Astrocyte (in vitro differentiated cells and primary cell): ENCODE data around the gene CHD9NB. TPM values are rescaled to one million over a fixed set of nuclear protein-coding genes. Genes with fewer than 3 reads are reported as not detected.

Source experiments
- DNase-seq: peaks from one replicate; pipeline ENCODE4 v3.0.0-alpha.2; 2010; ENCODE audit warnings: low read depth
- FAIRE-seq: peaks from 2 replicates; lab custom pipeline; 2011; peaks lifted over from hg19 to GRCh38; lab: Jason Lieb, UNC
- H2AFZ ChIP-seq: 2 replicates; pipeline ENCODE4 v1.6.0; 2012; ENCODE audit warnings: low read depth, low read length, inconsistent platforms
- H3K27ac ChIP-seq: 2 replicates; pipeline ENCODE4 v1.5.1; 2011; ENCODE audit warnings: low read depth, low read length, inconsistent platforms
- H3K27me3 ChIP-seq: 2 replicates; pipeline ENCODE4 v1.6.0; 2011; ENCODE audit warnings: low read length, inconsistent platforms; ENCODE audit not compliant: insufficient read depth
- H3K36me3 ChIP-seq: 2 replicates; pipeline ENCODE4 v1.5.1; 2011; ENCODE audit warnings: low read length, inconsistent platforms; ENCODE audit not compliant: insufficient read depth
- H3K4me1 ChIP-seq: 2 replicates; pipeline ENCODE4 v1.5.1; 2011; ENCODE audit warnings: low read length, inconsistent platforms; ENCODE audit not compliant: insufficient read depth
- H3K4me2 ChIP-seq: 2 replicates; pipeline ENCODE4 v1.6.0; 2012; ENCODE audit warnings: low read length, inconsistent platforms
- H3K4me3 ChIP-seq: 2 replicates; pipeline ENCODE4 v1.5.1; 2011; ENCODE audit warnings: low read depth, mild to moderate bottlenecking, low read length, inconsistent platforms; ENCODE audit not compliant: insufficient read depth
- H3K79me2 ChIP-seq: 2 replicates; pipeline ENCODE4 v1.6.0; 2012; ENCODE audit warnings: mild to moderate bottlenecking, low read length, inconsistent platforms; ENCODE audit not compliant: insufficient read depth
- H3K9ac ChIP-seq: 2 replicates; pipeline ENCODE4 v1.6.0; 2012; ENCODE audit warnings: mild to moderate bottlenecking, low read length, inconsistent platforms
- H3K9me3 ChIP-seq: 2 replicates; pipeline ENCODE4 v1.5.1; 2012; ENCODE audit warnings: low read depth, mild to moderate bottlenecking, low read length, inconsistent platforms; ENCODE audit not compliant: insufficient read depth
- H4K20me1 ChIP-seq: 2 replicates; pipeline ENCODE4 v1.6.0; 2012; ENCODE audit warnings: low read length, inconsistent platforms; ENCODE audit not compliant: insufficient read depth
- H3K27ac Mint-ChIP-seq: one replicate; pipeline ENCODE4 v1.8.0; 2021; ENCODE audit warnings: mild to moderate bottlenecking, mixed read lengths; ENCODE audit not compliant: unreplicated experiment
- H3K27me3 Mint-ChIP-seq: one replicate; pipeline ENCODE4 v1.8.0; 2021; ENCODE audit warnings: low read depth, mixed read lengths; ENCODE audit not compliant: unreplicated experiment
- H3K36me3 Mint-ChIP-seq: one replicate; pipeline ENCODE4 v1.8.0; 2021; ENCODE audit warnings: low read depth, mixed read lengths; ENCODE audit not compliant: unreplicated experiment
- H3K4me1 Mint-ChIP-seq: one replicate; pipeline ENCODE4 v1.8.0; 2021; ENCODE audit warnings: low read depth, mixed read lengths; ENCODE audit not compliant: unreplicated experiment
- H3K4me3 Mint-ChIP-seq: one replicate; pipeline ENCODE4 v1.8.0; 2021; ENCODE audit warnings: mild to moderate bottlenecking, moderate library complexity, mixed read lengths; ENCODE audit not compliant: unreplicated experiment
- H3K9me3 Mint-ChIP-seq: one replicate; pipeline ENCODE4 v1.8.0; 2021; ENCODE audit warnings: mild to moderate bottlenecking, mixed read lengths; ENCODE audit not compliant: unreplicated experiment
- EZH2 ChIP-seq: IDR thresholded peaks from 2 replicates; pipeline ENCODE4 v1.6.1; 2012; ENCODE audit warnings: mild to moderate bottlenecking, low read length, inconsistent platforms; ENCODE audit not compliant: insufficient read depth
- total RNA-seq: library from RNA; stranded (reverse); gene quantifications from 2 replicates; pipeline ENCODE4 v1.2.1, GENCODE V29; 2021
- TF ChIP-seq, protein P1 (sequence below): IDR thresholded peaks from 2 replicates; pipeline ENCODE4 v1.5.1; 2011; ENCODE audit warnings: low read depth, mild to moderate bottlenecking, inconsistent platforms, low read length, moderate library complexity; ENCODE audit not compliant: insufficient read depth

The CHD9NB gene
- total RNA-seq, 1 donor from 2014 or later = 3.3 TPM

DNA sequence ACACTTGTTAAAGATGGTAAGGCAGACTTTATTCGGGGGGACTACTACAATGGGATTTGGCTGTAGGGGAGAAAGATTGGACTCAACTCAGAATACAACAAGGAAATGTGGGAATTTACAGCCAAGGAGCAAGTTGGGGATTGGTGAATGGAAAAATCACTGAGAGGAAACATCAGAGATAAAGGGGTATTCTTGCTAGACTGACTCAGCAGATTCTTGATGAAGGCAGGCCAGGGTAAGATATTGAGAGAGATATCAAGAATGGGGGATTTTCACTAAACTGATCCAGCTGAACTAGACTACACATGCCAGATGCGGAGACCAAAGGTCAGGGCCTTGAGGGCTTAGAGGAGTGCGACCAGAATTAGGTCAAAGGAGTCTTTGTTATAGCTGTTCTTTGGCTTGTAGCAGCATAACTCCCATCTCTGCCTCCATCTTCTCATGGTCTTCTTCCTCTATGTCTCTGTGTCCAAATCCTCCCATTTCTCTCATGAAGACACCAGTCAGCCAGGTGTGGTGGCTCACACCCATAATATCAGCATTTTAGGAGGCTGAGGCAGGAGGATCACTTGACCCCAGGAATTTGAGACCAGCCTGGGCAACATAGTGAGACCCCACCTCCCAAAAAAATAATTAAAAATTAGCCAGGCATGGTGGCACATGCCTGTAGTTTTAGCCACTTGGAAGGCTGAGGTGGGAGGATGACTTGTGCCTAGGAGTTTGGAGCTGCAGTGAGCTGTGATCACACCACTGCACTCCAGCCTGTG, 17.3 kb downstream of the CHD9NB start:
- no peak for TF ChIP-seq EZH2
- TF ChIP-seq, protein P1, sequence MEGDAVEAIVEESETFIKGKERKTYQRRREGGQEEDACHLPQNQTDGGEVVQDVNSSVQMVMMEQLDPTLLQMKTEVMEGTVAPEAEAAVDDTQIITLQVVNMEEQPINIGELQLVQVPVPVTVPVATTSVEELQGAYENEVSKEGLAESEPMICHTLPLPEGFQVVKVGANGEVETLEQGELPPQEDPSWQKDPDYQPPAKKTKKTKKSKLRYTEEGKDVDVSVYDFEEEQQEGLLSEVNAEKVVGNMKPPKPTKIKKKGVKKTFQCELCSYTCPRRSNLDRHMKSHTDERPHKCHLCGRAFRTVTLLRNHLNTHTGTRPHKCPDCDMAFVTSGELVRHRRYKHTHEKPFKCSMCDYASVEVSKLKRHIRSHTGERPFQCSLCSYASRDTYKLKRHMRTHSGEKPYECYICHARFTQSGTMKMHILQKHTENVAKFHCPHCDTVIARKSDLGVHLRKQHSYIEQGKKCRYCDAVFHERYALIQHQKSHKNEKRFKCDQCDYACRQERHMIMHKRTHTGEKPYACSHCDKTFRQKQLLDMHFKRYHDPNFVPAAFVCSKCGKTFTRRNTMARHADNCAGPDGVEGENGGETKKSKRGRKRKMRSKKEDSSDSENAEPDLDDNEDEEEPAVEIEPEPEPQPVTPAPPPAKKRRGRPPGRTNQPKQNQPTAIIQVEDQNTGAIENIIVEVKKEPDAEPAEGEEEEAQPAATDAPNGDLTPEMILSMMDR = no peak
- Mint-ChIP-seq H3K4me3 (no peak overlapping the region), H3K9me3 (peaks cover 8% of the 10 kb centered on the region), H3K4me1 (peaks cover 10% of the 10 kb centered on the region), H3K36me3 (peaks cover 7% of the 10 kb centered on the region), H3K27ac (peak overlapping the region; percentile 17), H3K27me3 (no peaks in the 10 kb centered on the region)
- no peak overlapping the region for H3K4me3 ChIP-seq
- DNase-seq (no peak), FAIRE-seq (no peak)
- H3K4me1 ChIP-seq = no peaks in the 10 kb centered on the region
- no peak overlapping the region for H3K4me2 ChIP-seq
- H3K27ac ChIP-seq = no peak overlapping the region
- no peak overlapping the region for H2AFZ ChIP-seq
- no peaks in the 10 kb centered on the region for H3K27me3 ChIP-seq
- no peaks in the 10 kb centered on the region for H4K20me1 ChIP-seq
- H3K79me2 ChIP-seq = no peaks in the 10 kb centered on the region
- no peaks in the 10 kb centered on the region for H3K36me3 ChIP-seq
- no peaks in the 10 kb centered on the region for H3K9me3 ChIP-seq
- no peak overlapping the region for H3K9ac ChIP-seq

DNA sequence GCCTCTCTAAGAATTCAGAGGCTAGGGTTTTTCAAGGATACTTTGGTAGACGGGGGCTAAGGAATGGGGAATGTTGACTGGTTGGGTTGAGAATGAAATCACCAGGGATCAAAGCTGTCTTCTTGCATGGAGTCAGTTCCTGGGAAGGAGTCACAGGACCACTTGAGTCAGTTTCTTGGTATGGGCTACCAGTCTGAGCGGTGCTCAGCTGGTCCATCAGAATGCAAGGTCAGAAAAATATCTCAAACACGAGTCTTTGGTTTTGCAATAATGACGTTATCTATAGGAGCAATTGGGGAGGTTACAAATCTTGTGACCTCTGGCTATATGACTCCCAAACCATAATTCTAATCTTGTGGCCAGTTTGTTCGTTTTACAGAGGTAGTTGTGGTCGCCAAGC, 18.4 kb downstream of the CHD9NB start:
- Mint-ChIP-seq H3K9me3 (peaks cover 8% of the 10 kb centered on the region), H3K27me3 (no peaks in the 10 kb centered on the region)
- TF ChIP-seq, protein P1 = no peak
- TF ChIP-seq EZH2 = no peak

More for the DNA sequence above, 18.4 kb downstream of the CHD9NB start:
- Histone ChIP-seq H4K20me1 (no peaks in the 10 kb centered on the region), H3K27me3 (no peaks in the 10 kb centered on the region), H3K79me2 (no peaks in the 10 kb centered on the region), H3K9ac (no peak overlapping the region), H3K4me2 (no peak overlapping the region), H3K4me1 (no peaks in the 10 kb centered on the region), H3K4me3 (no peak overlapping the region), H3K27ac (no peak overlapping the region), H2AFZ (no peak overlapping the region), H3K36me3 (no peaks in the 10 kb centered on the region), H3K9me3 (no peaks in the 10 kb centered on the region)
- no peak for FAIRE-seq
- Mint-ChIP-seq H3K36me3 (peaks cover 4% of the 10 kb centered on the region), H3K4me3 (no peak overlapping the region), H3K4me1 (peaks cover 10% of the 10 kb centered on the region), H3K27ac (peak overlapping the region; percentile 56)
- peak; percentile 22 for DNase-seq
